ENCODE results near the gene IFNLR1. TPM values are rescaled to one million over a fixed set of nuclear protein-coding genes. Genes with fewer than 3 reads are reported as not detected.

The IFNLR1 gene
- total RNA-seq, 2 experiments from 2014 or later: 1.2 to 1.3 TPM

GRCh38 chr1:24180676-24181075 lies 6.4 kb downstream of the IFNLR1 start:
- POLR2A ChIA-PET: no interaction called here
- Mint-ChIP-seq H3K4me3 (no peak overlapping the region), H3K27ac (no peak overlapping the region), H3K36me3 (ENCODE audit: low read depth) (no peaks in the 10 kb centered on the region), H3K9me3 (no peaks in the 10 kb centered on the region), H3K27me3 (no peaks in the 10 kb centered on the region), H3K4me1 (ENCODE audit: low read depth) (peaks cover 7% of the 10 kb centered on the region)
- ATAC-seq (ENCODE audit: poor library complexity) (no peak), DNase-seq (no peak)
- Histone ChIP-seq H3K27ac (ENCODE audit: low read depth in 1 of 2, low read length in 2 of 2) (no peak overlapping the region), H3K4me3 (ENCODE audit: low read length) (no peak overlapping the region), H3K36me3 (ENCODE audit: insufficient read depth, low read length) (peaks cover 3% of the 10 kb centered on the region), H3K27me3 (ENCODE audit: control insufficient read depth in 1 of 2, insufficient read depth in 2 of 2, low read length in 2 of 2) (no peaks in the 10 kb centered on the region), H3K4me1 (ENCODE audit: insufficient read depth, low read length) (no peaks in the 10 kb centered on the region), H3K9me3 (ENCODE audit: control insufficient read depth in 1 of 2, insufficient read depth in 1 of 2, low read length in 2 of 2) (no peaks in the 10 kb centered on the region)
- intact Hi-C loops (cut with DNase I, micrococcal nuclease): no loop called here
- CTCF ChIA-PET: no interaction called here
- no peak for TF ChIP-seq CTCF (IDR thresholded peaks at IDR 0.05)

- DNase-seq: no peak
- Mint-ChIP-seq H3K27me3 (no peaks in the 10 kb centered on the region), H3K36me3 (ENCODE audit: low read depth) (no peaks in the 10 kb centered on the region), H3K4me3 (no peak overlapping the region), H3K9me3 (no peaks in the 10 kb centered on the region), H3K27ac (no peak overlapping the region), H3K4me1 (ENCODE audit: low read depth) (no peaks in the 10 kb centered on the region)
- Histone ChIP-seq H3K27me3 (ENCODE audit: control insufficient read depth in 1 of 2, insufficient read depth in 2 of 2, low read length in 2 of 2) (no peaks in the 10 kb centered on the region), H3K27ac (ENCODE audit: low read depth in 1 of 2, low read length in 2 of 2) (no peak overlapping the region), H3K4me1 (ENCODE audit: insufficient read depth, low read length) (no peaks in the 10 kb centered on the region), H3K4me3 (ENCODE audit: low read length) (no peak overlapping the region), H3K36me3 (ENCODE audit: insufficient read depth, low read length) (peaks cover 3% of the 10 kb centered on the region), H3K9me3 (ENCODE audit: control insufficient read depth in 1 of 2, insufficient read depth in 1 of 2, low read length in 2 of 2) (no peaks in the 10 kb centered on the region)
- TF ChIP-seq CTCF (IDR thresholded peaks at IDR 0.05): no peak
- no peak for ATAC-seq (ENCODE audit: poor library complexity)
- intact Hi-C loops (cut with DNase I, micrococcal nuclease): no loop called here
- ChIA-PET POLR2A (no interaction called here), CTCF (no interaction called here)
These were observed 7.7 kb downstream of the IFNLR1 start for GRCh38 chr1:24179251-24179840.

GRCh38 chr1:24178407-24178806 lies 8.7 kb downstream of the IFNLR1 start:
- POLR2A ChIA-PET: no interaction called here
- no peak for ATAC-seq (ENCODE audit: poor library complexity)
- Histone ChIP-seq H3K27ac (ENCODE audit: low read depth in 1 of 2, low read length in 2 of 2) (no peak overlapping the region), H3K9me3 (ENCODE audit: control insufficient read depth in 1 of 2, insufficient read depth in 1 of 2, low read length in 2 of 2) (no peaks in the 10 kb centered on the region), H3K4me1 (ENCODE audit: insufficient read depth, low read length) (no peaks in the 10 kb centered on the region), H3K36me3 (ENCODE audit: insufficient read depth, low read length) (peaks cover 3% of the 10 kb centered on the region), H3K27me3 (ENCODE audit: control insufficient read depth in 1 of 2, insufficient read depth in 2 of 2, low read length in 2 of 2) (no peaks in the 10 kb centered on the region), H3K4me3 (ENCODE audit: low read length) (no peak overlapping the region)
- intact Hi-C loops (cut with DNase I, micrococcal nuclease): no loop called here
- Mint-ChIP-seq H3K36me3 (ENCODE audit: low read depth) (no peaks in the 10 kb centered on the region), H3K27ac (no peak overlapping the region), H3K27me3 (no peaks in the 10 kb centered on the region), H3K9me3 (no peaks in the 10 kb centered on the region), H3K4me1 (ENCODE audit: low read depth) (no peaks in the 10 kb centered on the region), H3K4me3 (no peak overlapping the region)
- no peak for TF ChIP-seq CTCF (IDR thresholded peaks at IDR 0.05)
- no peak for DNase-seq
- CTCF ChIA-PET: interaction anchor here (1.1 kb wide), 1 partner anchor 24 kb away, joined by 3 read pairs; no protein-coding TSS in a partner anchor
